Muscle layer of duodenum (tissue), 2 donors: ENCODE results near the gene VAV2.

Experiments used
- H3K27ac ChIP-seq: one replicate; pipeline ENCODE4 v1.7.0; 2013; ENCODE audit warnings: mild to moderate bottlenecking, low read length
- H3K27me3 ChIP-seq: one replicate; pipeline ENCODE4 v1.7.0; 2013; ENCODE audit warnings: low read depth, mild to moderate bottlenecking, control low read depth, low read length
- H3K36me3 ChIP-seq, 2 donors: one replicate each; pipeline ENCODE4 v1.7.0; 2013; ENCODE audit warnings: low read length in 2 of 2, control low read depth in 1 of 2, mild to moderate bottlenecking in 1 of 2; ENCODE audit not compliant: insufficient read depth in 2 of 2, control insufficient read depth in 1 of 2
- H3K4me1 ChIP-seq, 2 donors: one replicate each; pipeline ENCODE4 v1.7.0; 2013; ENCODE audit warnings: low read length in 2 of 2, mild to moderate bottlenecking in 2 of 2, control low read depth in 1 of 2, moderate library complexity in 1 of 2; ENCODE audit not compliant: insufficient read depth in 2 of 2, control insufficient read depth in 1 of 2
- H3K4me3 ChIP-seq, 2 donors: one replicate each; pipeline ENCODE4 v1.7.0; 2013; ENCODE audit warnings: low read length in 2 of 2, low read depth in 1 of 2, mild to moderate bottlenecking in 1 of 2
- H3K9me3 ChIP-seq, 2 donors: one replicate each; pipeline ENCODE4 v1.7.0; 2013; ENCODE audit warnings: low read length in 2 of 2, control low read depth in 1 of 2, mild to moderate bottlenecking in 1 of 2; ENCODE audit not compliant: control insufficient read depth in 1 of 2
- donor health status: healthy.

Gene VAV2

DNA sequence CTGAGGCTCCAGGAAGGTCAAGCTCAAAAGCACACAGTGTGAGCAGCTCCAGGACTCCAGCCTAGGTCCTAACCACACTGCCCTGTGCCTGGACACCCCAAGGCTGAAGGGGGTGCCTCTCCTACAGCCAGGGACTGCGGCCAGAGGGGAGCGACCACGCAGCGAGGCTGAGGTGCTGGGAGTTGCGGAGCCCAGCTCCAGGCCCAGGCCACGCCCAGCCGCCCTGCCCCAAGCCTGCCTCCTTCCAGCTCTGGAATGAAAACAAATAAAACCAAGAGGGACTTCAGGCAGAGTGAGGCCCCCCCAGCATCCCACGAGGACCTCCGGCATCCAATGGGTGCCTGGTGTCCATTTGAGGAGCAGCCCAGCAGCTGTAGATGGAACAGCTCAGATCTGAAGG lies 15.2 kb downstream of the VAV2 start:
- Histone ChIP-seq H3K27ac (no peak overlapping the region), H3K4me1 (peaks cover 0 to 22% of the 10 kb centered on the region in 2 donors), H3K9me3 (no peaks in the 10 kb centered on the region), H3K4me3 (no peak overlapping the region), H3K36me3 (no peaks in the 10 kb centered on the region), H3K27me3 (no peaks in the 10 kb centered on the region)

GRCh38 chr9:133976191-133976861 lies 15.8 kb downstream of the VAV2 start:
- Histone ChIP-seq H3K4me1 (peaks cover 0 to 25% of the 10 kb centered on the region in 2 donors), H3K36me3 (no peaks in the 10 kb centered on the region), H3K4me3 (no peak overlapping the region), H3K27me3 (no peaks in the 10 kb centered on the region), H3K27ac (no peak overlapping the region), H3K9me3 (no peaks in the 10 kb centered on the region)

DNA sequence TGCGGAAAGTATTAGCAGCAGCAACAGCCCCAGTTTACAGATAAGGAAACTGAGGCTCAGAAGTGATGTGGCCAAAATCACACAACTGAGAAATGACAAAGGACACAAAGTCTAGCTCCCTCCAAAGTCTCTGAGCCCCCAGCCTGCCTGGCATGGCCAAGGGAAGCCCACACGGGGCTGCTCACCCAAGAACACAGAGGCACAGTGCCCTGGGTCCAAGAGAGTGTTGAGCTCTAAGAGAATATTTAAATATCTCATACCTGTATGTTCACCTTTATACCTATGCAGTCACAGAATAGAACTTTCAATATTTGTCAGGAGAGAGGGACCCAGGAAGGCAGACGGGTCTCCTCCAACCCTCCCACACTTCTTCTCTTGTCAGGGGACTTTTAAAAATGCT lies 16.6 kb downstream of the VAV2 start:
- H3K27me3 ChIP-seq: no peaks in the 10 kb centered on the region
- H3K4me3 ChIP-seq: no peak overlapping the region
- peaks cover 0 to 28% of the 10 kb centered on the region in 2 donors for H3K4me1 ChIP-seq
- no peak overlapping the region for H3K27ac ChIP-seq
- H3K36me3 ChIP-seq: no peaks in the 10 kb centered on the region
- H3K9me3 ChIP-seq: no peaks in the 10 kb centered on the region

DNA sequence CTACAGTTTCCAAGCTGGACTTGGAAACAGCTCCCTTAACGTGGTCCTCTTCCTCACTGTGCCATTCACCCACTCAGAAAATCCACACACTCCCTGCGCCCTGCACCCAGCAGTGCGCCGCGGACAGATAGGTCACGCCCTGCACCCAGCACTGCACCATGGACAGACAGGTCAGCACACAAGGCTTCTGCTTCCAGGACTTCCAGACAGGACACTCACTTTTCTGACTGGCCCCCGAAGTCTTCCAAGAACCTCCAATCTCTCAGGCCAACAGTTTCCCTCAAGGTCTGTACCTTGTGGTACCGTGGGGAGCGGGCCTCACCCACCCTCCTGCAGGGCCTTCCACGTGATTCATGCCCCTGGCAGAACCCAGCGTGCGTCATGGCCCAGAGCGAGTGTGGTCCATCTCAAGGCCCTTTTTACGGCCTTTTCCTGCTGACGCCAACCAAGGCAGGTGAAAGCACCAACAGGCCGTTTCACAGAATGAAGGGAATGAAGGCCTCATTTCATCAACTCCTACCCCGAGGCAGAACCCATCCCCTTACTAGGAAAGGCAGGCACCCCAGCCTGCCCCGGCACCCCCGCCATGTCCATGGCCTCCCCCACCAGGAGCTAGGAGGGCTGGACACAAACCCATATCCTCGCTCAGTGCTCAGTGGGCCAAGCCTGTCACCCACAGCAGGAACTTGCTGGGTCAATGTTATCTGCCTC lies 17.3 kb downstream of the VAV2 start:
- H3K9me3 ChIP-seq: no peaks in the 10 kb centered on the region
- H3K4me1 ChIP-seq: peaks cover 0 to 21% of the 10 kb centered on the region in 2 donors
- no peak overlapping the region for H3K27ac ChIP-seq
- no peaks in the 10 kb centered on the region for H3K27me3 ChIP-seq
- no peak overlapping the region for H3K4me3 ChIP-seq
- no peaks in the 10 kb centered on the region for H3K36me3 ChIP-seq

- Histone ChIP-seq H3K4me1 (peaks cover 0 to 14% of the 10 kb centered on the region in 2 donors), H3K27ac (no peak overlapping the region)
These were observed 18.1 kb downstream of the VAV2 start for GRCh38 chr9:133973791-133974630.

DNA sequence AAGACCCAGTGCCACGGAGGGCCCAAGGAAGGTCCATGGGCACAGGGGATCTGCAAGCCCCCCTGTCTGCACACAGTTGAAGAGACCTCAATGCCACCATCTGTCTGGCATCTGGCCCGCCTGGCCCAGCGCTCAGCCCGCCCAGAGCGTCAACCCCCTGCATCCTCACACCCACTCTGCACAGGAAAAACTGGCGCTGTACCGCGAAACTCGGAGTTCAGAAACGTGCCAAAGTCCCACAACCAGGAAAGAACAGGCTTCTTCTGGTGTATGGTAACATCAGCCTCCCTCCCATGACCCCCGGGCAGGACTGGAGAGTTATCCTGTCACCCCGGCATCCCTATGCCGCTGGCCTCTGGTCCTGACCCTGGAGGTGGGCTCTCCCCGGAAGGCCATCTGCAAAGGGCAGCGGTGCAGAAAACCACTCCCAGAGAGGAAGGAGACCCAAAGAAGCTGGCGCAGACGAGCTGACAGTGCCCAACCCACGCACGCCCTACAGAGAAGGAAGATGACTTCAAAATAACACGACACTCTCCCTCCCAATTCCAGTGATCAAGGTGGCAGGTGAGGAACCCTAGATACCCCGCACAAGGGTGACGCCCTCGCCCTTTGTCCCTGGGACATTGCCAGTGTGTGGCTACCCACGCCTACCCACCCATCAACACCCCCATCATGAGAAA lies 18.9 kb downstream of the VAV2 start:
- Histone ChIP-seq H3K36me3 (no peaks in the 10 kb centered on the region), H3K4me3 (no peak overlapping the region), H3K9me3 (no peaks in the 10 kb centered on the region), H3K4me1 (peaks cover 0 to 8% of the 10 kb centered on the region in 2 donors), H3K27me3 (no peaks in the 10 kb centered on the region), H3K27ac (no peak overlapping the region)

More at GRCh38 chr9:133973791-133974630, 18.1 kb downstream of the VAV2 start:
- Histone ChIP-seq H3K4me3 (no peak overlapping the region), H3K36me3 (no peaks in the 10 kb centered on the region), H3K9me3 (no peaks in the 10 kb centered on the region), H3K27me3 (no peaks in the 10 kb centered on the region)

GRCh38 chr9:133971981-133972941 lies 19.9 kb downstream of the VAV2 start:
- Histone ChIP-seq H3K9me3 (no peaks in the 10 kb centered on the region), H3K27ac (no peak overlapping the region), H3K4me3 (no peak overlapping the region), H3K27me3 (no peaks in the 10 kb centered on the region), H3K36me3 (no peaks in the 10 kb centered on the region), H3K4me1 (peaks cover 0 to 8% of the 10 kb centered on the region in 2 donors)

- H3K27me3 ChIP-seq: no peaks in the 10 kb centered on the region
- H3K36me3 ChIP-seq: no peaks in the 10 kb centered on the region
- no peak overlapping the region for H3K4me3 ChIP-seq
- no peaks in the 10 kb centered on the region for H3K9me3 ChIP-seq
- H3K27ac ChIP-seq: no peak overlapping the region
- peaks cover 0 to 8% of the 10 kb centered on the region in 2 donors for H3K4me1 ChIP-seq
These were observed 20.8 kb downstream of the VAV2 start for GRCh38 chr9:133971121-133971951.

DNA sequence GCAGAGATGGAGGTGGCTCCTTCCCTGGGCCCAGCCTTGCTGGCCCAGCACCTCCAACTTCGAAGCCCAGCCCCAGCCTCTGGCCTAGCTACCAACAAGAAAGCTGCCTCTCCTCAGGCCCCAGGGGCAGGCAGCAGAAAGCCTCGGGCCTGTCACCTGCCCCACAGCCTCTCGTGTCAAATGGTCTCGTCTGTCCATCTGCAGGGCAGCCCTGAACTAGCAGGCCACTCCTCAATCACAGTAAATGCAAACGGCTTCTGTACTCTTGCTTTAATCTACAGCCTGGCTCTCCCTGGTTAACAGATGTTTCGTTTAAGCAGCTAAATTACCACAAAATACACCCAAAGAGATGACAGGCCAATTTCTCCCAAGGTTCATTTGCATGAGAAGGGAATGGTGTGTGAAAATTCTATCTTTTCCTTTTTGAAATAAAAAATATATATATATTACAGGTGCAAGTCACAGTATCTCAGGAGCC lies 21.5 kb downstream of the VAV2 start:
- Histone ChIP-seq H3K27ac (no peak overlapping the region), H3K4me3 (no peak overlapping the region), H3K36me3 (no peaks in the 10 kb centered on the region), H3K27me3 (no peaks in the 10 kb centered on the region), H3K9me3 (no peaks in the 10 kb centered on the region), H3K4me1 (peaks cover 0 to 8% of the 10 kb centered on the region in 2 donors)
